DOHH2 (cell line): ENCODE data around the gene OR5B17.
"Not testable (repeated sequence)": the region's sequence is repeated elsewhere in the genome, so short reads cannot be mapped to it uniquely, and the experiment has no call there.

ENCODE experiments used
- H3F3A ChIP-seq: fragments of 200-600 bp; sonication (generic), shearing (Covaris generic); 2 replicates; pipeline ENCODE4 v1.6.0; 2016; ENCODE audit warnings: antibody characterized with exemption, mild to moderate bottlenecking; ENCODE audit not compliant: control insufficient read depth, insufficient read depth
- H3K27ac ChIP-seq: fragments of 200-600 bp; sonication (generic); 2 replicates; pipeline ENCODE4 v1.5.1; 2014; ENCODE audit warnings: low read depth, mild to moderate bottlenecking, low read length, moderate library complexity
- H3K27me3 ChIP-seq: fragments of 200-600 bp; sonication (generic); 2 replicates; pipeline ENCODE4 v1.6.1; 2014; ENCODE audit warnings: mild to moderate bottlenecking, low read length, mixed read lengths; ENCODE audit not compliant: control insufficient read depth
- H3K36me3 ChIP-seq: fragments of 200-600 bp; sonication (generic); 2 replicates; pipeline ENCODE4 v1.6.1; 2014; ENCODE audit warnings: mild to moderate bottlenecking, low read length, moderate library complexity, mixed read lengths; ENCODE audit not compliant: control insufficient read depth
- H3K4me1 ChIP-seq: fragments of 200-600 bp; sonication (generic); 2 replicates; pipeline ENCODE4 v1.6.1; 2014; ENCODE audit warnings: mild to moderate bottlenecking, low read length, mixed read lengths; ENCODE audit not compliant: control insufficient read depth
- H3K4me2 ChIP-seq: fragments of 200-600 bp; sonication (generic); 2 replicates; pipeline ENCODE4 v1.6.0; 2014; ENCODE audit warnings: mild to moderate bottlenecking, low read length, moderate library complexity
- H3K4me3 ChIP-seq: fragments of 200-600 bp; sonication (generic); 2 replicates; pipeline ENCODE4 v1.5.1; 2014; ENCODE audit warnings: mild to moderate bottlenecking, low read length, mixed read lengths
- H3K79me2 ChIP-seq: fragments of 200-600 bp; sonication (generic); 2 replicates; pipeline ENCODE4 v1.6.1; 2014; ENCODE audit warnings: mild to moderate bottlenecking, low read length, mixed read lengths; ENCODE audit not compliant: control insufficient read depth
- H3K9me2 ChIP-seq: fragments of 200-600 bp; sonication (generic); replicated peaks from 2 replicates; pipeline ENCODE4 v1.6.1; 2014; ENCODE audit warnings: mild to moderate bottlenecking, low read length, mixed read lengths; ENCODE audit not compliant: control insufficient read depth
- H3K9me3 ChIP-seq: fragments of 200-600 bp; sonication (generic); 2 replicates; pipeline ENCODE4 v1.6.1; 2014; ENCODE audit warnings: antibody characterized with exemption, low read length, mixed read lengths; ENCODE audit not compliant: control insufficient read depth, insufficient read depth
- H4K20me1 ChIP-seq: fragments of 200-600 bp; sonication (generic); 2 replicates; pipeline ENCODE4 v1.6.0; 2014; ENCODE audit warnings: low read depth, mild to moderate bottlenecking, antibody characterized with exemption, low read length, moderate library complexity; ENCODE audit not compliant: control insufficient read depth, insufficient read depth
- CTCF ChIP-seq: fragments of 200-600 bp; sonication (generic); IDR thresholded peaks from one replicate; pipeline ENCODE4 v1.5.1; 2014; ENCODE audit warnings: antibody characterized with exemption, mild to moderate bottlenecking, low read depth, low read length; ENCODE audit not compliant: poor library complexity, severe bottlenecking
- EZH2phosphoT487 ChIP-seq: fragments of 200-600 bp; sonication (generic); IDR thresholded peaks from 2 replicates; pipeline ENCODE4 v1.6.1; 2017; ENCODE audit warnings: borderline replicate concordance, mild to moderate bottlenecking, antibody characterized with exemption, low read length, moderate library complexity, mixed read lengths

OR5B17 gene

GRCh38 chr11:58358969-58359368 is at the start of gene OR5B17:
TSS of gene OR5B17 (minus strand) at chr11:58359069. CDS start at chr11:58359069, 0 bp downstream.
- Histone ChIP-seq H3K79me2 (no peaks in the 10 kb centered on the region), H4K20me1 (no peaks in the 10 kb centered on the region), H3K4me2 (no peak within 1 kb of the TSS), H3K4me3 (no peak within 1 kb of the TSS), H3K27me3 (no peaks in the 10 kb centered on the region), H3F3A (no peaks in the 10 kb centered on the region), H3K9me2 (no peaks in the 10 kb centered on the region), H3K27ac (no peak within 1 kb of the TSS), H3K9me3 (no peaks in the 10 kb centered on the region), H3K4me1 (no peaks in the 10 kb centered on the region), H3K36me3 (no peaks in the 10 kb centered on the region)
- no peak for TF ChIP-seq CTCF

- Histone ChIP-seq H3K79me2 (no peaks in the 10 kb centered on the region), H3F3A (no peaks in the 10 kb centered on the region), H3K4me3 (no peak within 1 kb of the TSS), H3K4me2 (no peak within 1 kb of the TSS), H3K27me3 (no peaks in the 10 kb centered on the region; the same call in 1 of the 2 replicates), H3K4me1 (no peaks in the 10 kb centered on the region), H3K9me2 (no peaks in the 10 kb centered on the region), H4K20me1 (no peaks in the 10 kb centered on the region), H3K36me3 (no peaks in the 10 kb centered on the region), H3K9me3 (no peaks in the 10 kb centered on the region), H3K27ac (no peak within 1 kb of the TSS)
- TF ChIP-seq EZH2phosphoT487 (no peak), CTCF (no peak)
Observed at GRCh38 chr11:58406774-58407173, 47.9 kb upstream of the OR5B17 start, which contains the start of gene OR5B3. TSS of gene OR5B3 (minus strand) at chr11:58406874. CDS start at chr11:58403409, 3,465 bp downstream.

- H3K79me2 ChIP-seq, H3K27me3 ChIP-seq, H3F3A ChIP-seq, H3K4me1 ChIP-seq, H3K36me3 ChIP-seq, H3K9me2 ChIP-seq, H3K27ac ChIP-seq, H3K9me3 ChIP-seq, H3K4me3 ChIP-seq, H4K20me1 ChIP-seq, H3K4me2 ChIP-seq: not testable (repeated sequence)
Observed at GRCh38 chr11:58399622-58400021, 40.8 kb upstream of the OR5B17 start.

GRCh38 chr11:58395581-58395980 is 36.7 kb upstream of the OR5B17 start:
- no peaks in the 10 kb centered on the region for H3K79me2 ChIP-seq
- H3K9me2 ChIP-seq: no peaks in the 10 kb centered on the region
- no peaks in the 10 kb centered on the region for H3K36me3 ChIP-seq
- H3K4me3 ChIP-seq: no peak overlapping the region
- no peaks in the 10 kb centered on the region for H3K4me1 ChIP-seq
- no peaks in the 10 kb centered on the region for H3F3A ChIP-seq
- H3K27ac ChIP-seq: no peak overlapping the region
- no peak overlapping the region for H3K4me2 ChIP-seq
- TF ChIP-seq EZH2phosphoT487: no peak
- no peak for TF ChIP-seq CTCF
- no peaks in the 10 kb centered on the region for H3K9me3 ChIP-seq
- H4K20me1 ChIP-seq: no peaks in the 10 kb centered on the region
- H3K27me3 ChIP-seq: no peaks in the 10 kb centered on the region
